LNCaP clone FGC (cell line): ENCODE results near the gene MED25.

ENCODE experiments used
- DNase-seq: peaks from one replicate; pipeline ENCODE4 v3.0.0-alpha.2; 2011; ENCODE audit warnings: low read depth
- H3K4me3 ChIP-seq: 2 replicates; pipeline ENCODE4 v1.5.1; 2011; ENCODE audit warnings: mild to moderate bottlenecking, low read depth, low read length, control low read depth
- CTCF ChIP-seq: IDR thresholded peaks from 2 replicates; pipeline ENCODE4 v1.5.1; 2012; ENCODE audit warnings: mild to moderate bottlenecking; ENCODE audit not compliant: control insufficient read depth, insufficient read depth; ENCODE audit errors: extremely low read depth

MED25 gene

GRCh38 chr19:49833599-49833998 lies 15.5 kb downstream of the MED25 start:
- TF ChIP-seq CTCF = no peak
- no peak overlapping the region for H3K4me3 ChIP-seq
- DNase-seq = no peak

GRCh38 chr19:49835562-49835961 lies 17.5 kb downstream of the MED25 start:
- TF ChIP-seq CTCF = no peak
- no peak overlapping the region for H3K4me3 ChIP-seq
- no peak for DNase-seq

- H3K4me3 ChIP-seq = no peak overlapping the region
- no peak for TF ChIP-seq CTCF
Measured at GRCh38 chr19:49836176-49837008, 18.3 kb downstream of the MED25 start.

GRCh38 chr19:49837009-49837310 lies 18.9 kb downstream of the MED25 start:
- H3K4me3 ChIP-seq = no peak overlapping the region
- DNase-seq = no peak

More at GRCh38 chr19:49836176-49837008, 18.3 kb downstream of the MED25 start:
- no peak for DNase-seq

GRCh38 chr19:49837425-49837824 lies 19.3 kb downstream of the MED25 start:
- no peak for DNase-seq
- TF ChIP-seq CTCF = no peak
- no peak overlapping the region for H3K4me3 ChIP-seq

More at GRCh38 chr19:49837009-49837310, 18.9 kb downstream of the MED25 start:
- no peak for TF ChIP-seq CTCF

- no peak overlapping the region for H3K4me3 ChIP-seq
- TF ChIP-seq CTCF = no peak
- DNase-seq = no peak
Measured at GRCh38 chr19:49838885-49839588, 20.9 kb downstream of the MED25 start.
